ENCODE data around the gene SLC16A3. TPM values are rescaled to one million over a fixed set of nuclear protein-coding genes. Genes with fewer than 3 reads are reported as not detected.
A peak's percentile ranks its signal among the peaks of the same experiment; 100 is the strongest.

The SLC16A3 gene
- total RNA-seq, 1 donor, result 222 TPM

- Histone ChIP-seq H3K9me3 (ENCODE audit: low read depth, low read length) (no peaks in the 10 kb centered on the region), H3K79me2 (ENCODE audit: insufficient read depth, low read length) (peaks cover 60% of the 10 kb centered on the region), H3K27ac (ENCODE audit: low read depth, low read length) (peak overlapping the region; percentile 48), H2AFZ (ENCODE audit: low read length) (no peak overlapping the region), H3K4me2 (ENCODE audit: insufficient read depth, low read length) (no peak overlapping the region), H4K20me1 (ENCODE audit: insufficient read depth, low read length) (peaks cover 98% of the 10 kb centered on the region), H3K27me3 (ENCODE audit: insufficient read depth, low read length) (no peaks in the 10 kb centered on the region), H3K36me3 (ENCODE audit: insufficient read depth, low read length) (peaks cover 77% of the 10 kb centered on the region), H3K4me3 (ENCODE audit: insufficient read depth, low read length) (no peak overlapping the region), H3K4me1 (ENCODE audit: insufficient read depth, low read length) (peaks cover 47% of the 10 kb centered on the region)
- TF ChIP-seq CTCF (IDR thresholded peaks at IDR 0.05; ENCODE audit: extremely low read depth, low read depth, low read length), result no peak
- peak; percentile 88 for DNase-seq (ENCODE audit: insufficient read length, low spot score, missing footprints)
Measured at GRCh38 chr17:82241926-82242697, 13.3 kb downstream of the SLC16A3 start.

GRCh38 chr17:82242698-82242976 lies 13.8 kb downstream of the SLC16A3 start:
- no peak overlapping the region for H3K4me2 ChIP-seq (ENCODE audit: insufficient read depth, low read length)
- peaks cover 77% of the 10 kb centered on the region for H3K36me3 ChIP-seq (ENCODE audit: insufficient read depth, low read length)
- H3K27ac ChIP-seq (ENCODE audit: low read depth, low read length), result peak overlapping the region; percentile 24
- H4K20me1 ChIP-seq (ENCODE audit: insufficient read depth, low read length), result peaks cover 98% of the 10 kb centered on the region
- H3K27me3 ChIP-seq (ENCODE audit: insufficient read depth, low read length), result no peaks in the 10 kb centered on the region
- TF ChIP-seq CTCF (IDR thresholded peaks at IDR 0.05; ENCODE audit: extremely low read depth, low read depth, low read length), result no peak
- no peak overlapping the region for H2AFZ ChIP-seq (ENCODE audit: low read length)
- H3K4me3 ChIP-seq (ENCODE audit: insufficient read depth, low read length), result no peak overlapping the region
- H3K9me3 ChIP-seq (ENCODE audit: low read depth, low read length), result no peaks in the 10 kb centered on the region
- no peak for DNase-seq (ENCODE audit: insufficient read length, low spot score, missing footprints)
- H3K4me1 ChIP-seq (ENCODE audit: insufficient read depth, low read length), result peaks cover 52% of the 10 kb centered on the region
- peaks cover 60% of the 10 kb centered on the region for H3K79me2 ChIP-seq (ENCODE audit: insufficient read depth, low read length)

GRCh38 chr17:82242977-82243647 lies 14.3 kb downstream of the SLC16A3 start:
- H3K9me3 ChIP-seq (ENCODE audit: low read depth, low read length), result no peaks in the 10 kb centered on the region
- H3K27ac ChIP-seq (ENCODE audit: low read depth, low read length), result peak overlapping the region; percentile 24
- no peak overlapping the region for H3K4me2 ChIP-seq (ENCODE audit: insufficient read depth, low read length)
- H3K27me3 ChIP-seq (ENCODE audit: insufficient read depth, low read length), result no peaks in the 10 kb centered on the region
- H4K20me1 ChIP-seq (ENCODE audit: insufficient read depth, low read length), result peaks cover 98% of the 10 kb centered on the region
- peaks cover 60% of the 10 kb centered on the region for H3K79me2 ChIP-seq (ENCODE audit: insufficient read depth, low read length)
- peaks cover 77% of the 10 kb centered on the region for H3K36me3 ChIP-seq (ENCODE audit: insufficient read depth, low read length)
- H3K4me3 ChIP-seq (ENCODE audit: insufficient read depth, low read length), result no peak overlapping the region
- DNase-seq (ENCODE audit: insufficient read length, low spot score, missing footprints), result peak; percentile 97
- H3K4me1 ChIP-seq (ENCODE audit: insufficient read depth, low read length), result peaks cover 50% of the 10 kb centered on the region
- no peak overlapping the region for H2AFZ ChIP-seq (ENCODE audit: low read length)
- no peak for TF ChIP-seq CTCF (IDR thresholded peaks at IDR 0.05; ENCODE audit: extremely low read depth, low read depth, low read length)

GRCh38 chr17:82243648-82244412 lies 15.0 kb downstream of the SLC16A3 start:
- Histone ChIP-seq H3K27ac (ENCODE audit: low read depth, low read length) (peak overlapping the region; percentile 24), H3K4me2 (ENCODE audit: insufficient read depth, low read length) (no peak overlapping the region), H2AFZ (ENCODE audit: low read length) (no peak overlapping the region), H4K20me1 (ENCODE audit: insufficient read depth, low read length) (peaks cover 93% of the 10 kb centered on the region), H3K36me3 (ENCODE audit: insufficient read depth, low read length) (peaks cover 77% of the 10 kb centered on the region), H3K4me1 (ENCODE audit: insufficient read depth, low read length) (peaks cover 44% of the 10 kb centered on the region), H3K9me3 (ENCODE audit: low read depth, low read length) (no peaks in the 10 kb centered on the region), H3K27me3 (ENCODE audit: insufficient read depth, low read length) (no peaks in the 10 kb centered on the region), H3K79me2 (ENCODE audit: insufficient read depth, low read length) (peaks cover 58% of the 10 kb centered on the region), H3K4me3 (ENCODE audit: insufficient read depth, low read length) (no peak overlapping the region)
- peak; percentile 62 for DNase-seq (ENCODE audit: insufficient read length, low spot score, missing footprints)
- TF ChIP-seq CTCF (IDR thresholded peaks at IDR 0.05; ENCODE audit: extremely low read depth, low read depth, low read length), result no peak

Measured in osteoblast (primary cell).